HG02870 (cell line): ENCODE data around the gene FGFBP2.

Source experiments
- ATAC-seq: cut with Tn5 transposase; IDR thresholded peaks from one replicate; pipeline ENCODE4 v1.9.1; 2021; ENCODE audit warnings: mild to moderate bottlenecking, moderate library complexity; ENCODE audit not compliant: unreplicated experiment

The FGFBP2 gene

GRCh38 chr4:15971068-15971801 is 8.3 kb upstream of the FGFBP2 start:
- ATAC-seq = no peak

- ATAC-seq = no peak
These were observed 5.8 kb upstream of the FGFBP2 start for GRCh38 chr4:15968551-15969300.

- no peak for ATAC-seq
These were observed 2.4 kb upstream of the FGFBP2 start for GRCh38 chr4:15965325-15965724.

GRCh38 chr4:15964159-15964558 is 1.2 kb upstream of the FGFBP2 start:
- no peak for ATAC-seq

GRCh38 chr4:15963576-15963975 is 601 bp upstream of the FGFBP2 start:
- peak; percentile 95 for ATAC-seq

- no peak for ATAC-seq
These were observed 1.0 kb downstream of the FGFBP2 start for GRCh38 chr4:15961781-15962510.

- no peak for ATAC-seq
These were observed 4.4 kb downstream of the FGFBP2 start for GRCh38 chr4:15958562-15958961.

- peak; percentile 94 for ATAC-seq
These were observed 6.7 kb downstream of the FGFBP2 start for GRCh38 chr4:15956179-15956850.

GRCh38 chr4:15955670-15956069 is 7.3 kb downstream of the FGFBP2 start:
- ATAC-seq = no peak

GRCh38 chr4:15953625-15954024 is 9.3 kb downstream of the FGFBP2 start:
- no peak for ATAC-seq

GRCh38 chr4:15951781-15952180 is 11.2 kb downstream of the FGFBP2 start:
- ATAC-seq = no peak

GRCh38 chr4:15948826-15949225 is 14.1 kb downstream of the FGFBP2 start:
- no peak for ATAC-seq

- ATAC-seq = no peak
These were observed 15.3 kb downstream of the FGFBP2 start for GRCh38 chr4:15947684-15948083.

- ATAC-seq = no peak
These were observed 17.5 kb downstream of the FGFBP2 start for GRCh38 chr4:15945516-15945915.

- no peak for ATAC-seq
These were observed 18.1 kb downstream of the FGFBP2 start for GRCh38 chr4:15944895-15945294.

GRCh38 chr4:15942283-15942682 is 20.7 kb downstream of the FGFBP2 start:
- no peak for ATAC-seq

- no peak for ATAC-seq
These were observed 24.3 kb downstream of the FGFBP2 start, which contains the start of gene FGFBP1 for GRCh38 chr4:15938640-15939039. FGFBP1 (minus strand) TSS chr4:15938740; CDS start chr4:15936632, 2,108 bp downstream.

GRCh38 chr4:15938182-15938581 is 24.8 kb downstream of the FGFBP2 start:
- ATAC-seq = no peak

GRCh38 chr4:15936495-15936894 is 26.5 kb downstream of the FGFBP2 start:
- no peak for ATAC-seq

GRCh38 chr4:15935504-15936402 is 27.2 kb downstream of the FGFBP2 start:
- ATAC-seq = no peak
